GM12872 (cell line): ENCODE measurements around the gene MUC2.

Source experiments
- CTCF ChIP-seq: IDR thresholded peaks from 3 replicates; pipeline ENCODE4 v1.5.1; 2011; ENCODE audit warnings: low read depth, mild to moderate bottlenecking, low read length, moderate library complexity; ENCODE audit not compliant: insufficient read depth

The MUC2 gene

DNA sequence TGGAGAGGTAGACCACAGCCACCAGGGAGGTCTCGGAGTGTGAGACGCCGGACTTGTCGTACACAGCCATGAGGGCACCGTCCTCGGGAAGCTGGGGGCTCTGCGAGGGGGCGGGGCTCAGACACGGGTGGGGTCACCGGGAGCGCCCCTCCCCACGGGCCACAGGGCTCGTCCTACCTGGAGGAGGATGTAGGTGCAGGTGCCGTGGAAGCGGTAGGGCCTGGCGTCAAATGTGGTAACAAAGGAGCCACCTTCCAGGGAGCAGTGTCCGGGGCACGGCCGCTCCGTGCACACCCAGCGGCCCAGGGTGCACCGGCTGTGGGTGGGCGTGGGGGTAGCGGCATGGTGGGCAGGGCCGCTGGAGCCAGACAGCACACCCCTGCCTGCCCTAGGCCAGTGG, 45.6 kb upstream of the MUC2 start:
- TF ChIP-seq CTCF = no peak

DNA sequence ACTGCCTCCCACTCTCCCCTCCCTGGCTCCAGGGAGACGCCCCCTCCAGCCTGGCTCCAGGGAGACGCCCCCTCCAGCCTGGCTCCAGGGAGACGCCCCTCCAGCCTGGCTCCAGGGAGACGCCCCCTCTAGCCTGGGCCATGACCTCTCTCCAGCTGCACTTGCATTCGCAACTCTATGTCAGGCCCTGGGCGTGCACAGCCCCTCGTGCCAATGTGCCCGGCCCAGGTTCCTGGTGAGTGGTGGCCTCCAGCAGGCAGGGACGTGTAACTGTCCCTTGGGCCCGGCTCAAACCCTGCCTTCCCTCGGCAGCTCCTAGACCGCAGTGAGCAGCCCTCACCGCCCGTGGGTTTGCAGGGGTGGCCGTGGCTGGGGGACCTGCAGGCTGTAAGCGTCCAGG, 45.0 kb upstream of the MUC2 start:
- no peak for TF ChIP-seq CTCF

DNA sequence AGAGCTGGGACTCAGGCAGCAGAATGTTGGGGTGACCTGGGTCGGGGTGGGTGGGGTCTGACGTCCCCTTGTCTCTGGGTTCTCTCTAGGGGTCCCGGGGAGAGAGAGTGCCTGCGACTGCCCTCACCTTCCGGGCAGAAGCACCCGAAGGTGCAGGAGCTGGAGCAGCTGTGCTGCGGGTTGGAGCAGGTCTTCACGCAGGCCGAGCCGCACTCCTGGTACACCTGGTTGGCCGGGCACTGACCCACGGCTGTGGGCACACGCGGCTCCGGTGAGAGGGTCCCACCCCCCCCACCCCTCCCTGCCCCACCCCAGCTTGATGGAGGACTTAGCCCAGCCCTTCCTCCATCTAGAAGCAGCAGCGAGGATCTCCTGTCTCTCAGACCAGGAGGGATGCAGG, 44.6 kb upstream of the MUC2 start:
- no peak for TF ChIP-seq CTCF

- no peak for TF ChIP-seq CTCF
These were observed 44.1 kb upstream of the MUC2 start for GRCh38 chr11:1030556-1030955.

DNA sequence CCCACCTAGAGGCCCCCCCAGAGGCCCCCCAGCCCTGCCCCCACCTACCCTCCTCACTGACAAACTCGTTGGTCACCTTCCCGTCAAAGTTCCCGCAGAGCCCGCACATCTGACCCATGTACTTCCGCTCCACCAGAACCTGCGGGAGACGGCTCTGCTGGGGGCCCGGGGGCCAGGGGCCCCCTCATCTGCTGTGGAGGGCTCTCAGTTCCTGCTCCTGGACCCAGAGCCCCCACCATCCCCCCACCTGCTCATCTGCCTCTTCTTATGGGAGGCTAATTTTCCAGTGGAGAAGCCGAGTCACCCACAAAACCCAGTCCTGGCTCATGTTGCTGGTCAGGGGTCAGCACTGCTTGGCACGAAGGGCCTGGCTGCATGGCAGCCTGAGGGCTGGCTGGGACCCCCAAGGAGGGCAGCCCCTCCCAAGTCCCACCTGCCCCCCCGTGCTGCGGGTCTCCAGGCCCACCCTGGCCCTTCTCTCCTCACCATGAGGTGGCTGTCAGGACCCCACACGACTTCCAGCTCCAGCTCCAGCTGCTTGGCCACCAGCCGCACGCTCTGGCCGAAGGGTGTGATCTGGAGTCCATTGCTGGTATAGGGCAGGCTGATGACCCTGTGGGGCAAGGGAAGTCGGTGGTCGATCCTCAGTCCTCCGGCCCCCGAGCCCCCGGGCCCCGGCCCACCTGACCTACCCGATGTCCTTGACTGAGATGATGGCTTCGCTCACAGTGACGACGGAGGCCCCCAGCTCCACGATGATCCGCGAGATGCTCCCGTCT, 43.4 kb upstream of the MUC2 start:
- no peak for TF ChIP-seq CTCF

DNA sequence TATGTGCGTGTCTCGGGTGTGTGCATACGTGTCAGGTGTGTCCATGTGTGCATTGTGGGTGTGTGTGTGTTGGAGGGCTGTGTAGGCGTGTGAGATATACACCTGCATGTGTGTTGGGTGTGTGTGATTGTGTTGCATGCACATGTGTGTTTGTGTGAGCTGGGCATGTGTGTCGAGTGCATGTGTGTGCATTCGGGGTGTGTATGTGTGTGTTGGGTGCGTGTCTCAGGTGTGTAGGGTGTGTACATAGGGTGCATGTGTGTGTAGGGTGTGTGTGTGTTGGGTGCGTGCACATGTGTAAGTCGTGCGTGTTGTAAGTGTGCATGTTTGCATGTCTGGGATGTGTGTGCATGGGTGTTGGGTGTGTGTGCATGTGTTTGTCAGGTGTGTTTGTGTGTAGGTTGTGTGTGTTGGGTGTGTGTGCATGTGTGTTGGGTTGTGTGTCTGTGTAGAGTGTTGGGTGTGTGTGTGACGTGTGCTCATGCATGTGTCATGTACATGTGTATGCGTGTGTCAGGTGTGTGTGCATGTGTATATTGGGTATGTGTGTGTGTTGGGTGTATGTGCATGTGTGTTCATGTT, 42.3 kb upstream of the MUC2 start:
- no peak for TF ChIP-seq CTCF

GRCh38 chr11:1033016-1033798, 41.5 kb upstream of the MUC2 start:
- TF ChIP-seq CTCF = no peak
